ENCODE data around the gene ATPAF2.

The ATPAF2 gene

GRCh38 chr17:18038861-18039534 lies at the start of gene ATPAF2, which contains the start of gene GID4:
Gene ATPAF2, minus strand, starts transcription at chr17:18039168. Its CDS starts 155 bp downstream, at chr17:18039013.
Gene GID4, plus strand, starts transcription at chr17:18039408. Its CDS starts 57 bp downstream, at chr17:18039465.
- Histone ChIP-seq H3K27ac (ENCODE audit: poor library complexity, severe bottlenecking) (peak within 1 kb of the TSS; percentile 45), H3K4me3 (ENCODE audit: severe bottlenecking) (peak within 1 kb of the TSS; percentile 58), H3K9me3 (ENCODE audit: severe bottlenecking) (no peaks in the 10 kb centered on the region), H3K4me1 (ENCODE audit: insufficient read depth, poor library complexity, severe bottlenecking) (no peaks in the 10 kb centered on the region), H3K36me3 (ENCODE audit: low read depth) (peaks cover 6% of the 10 kb centered on the region; the same call in 1 of the 2 replicates), H3K27me3 (ENCODE audit: insufficient read depth, poor library complexity, severe bottlenecking) (no peaks in the 10 kb centered on the region)
- ATAC-seq (ENCODE audit: low read depth) (peak; percentile 87), DNase-seq (ENCODE audit: low spot score) (peak; percentile 99)
- no peak for TF ChIP-seq CTCF (IDR thresholded peaks at IDR 0.05; ENCODE audit: poor library complexity, severe bottlenecking)

- TF ChIP-seq CTCF (IDR thresholded peaks at IDR 0.05; ENCODE audit: poor library complexity, severe bottlenecking), result no peak
- ATAC-seq (ENCODE audit: low read depth), result peak; percentile 96
- peaks cover 9% of the 10 kb centered on the region; the same call in 1 of the 2 replicates for H3K36me3 ChIP-seq (ENCODE audit: low read depth)
- no peaks in the 10 kb centered on the region for H3K9me3 ChIP-seq (ENCODE audit: severe bottlenecking)
- DNase-seq (ENCODE audit: low spot score), result peak; percentile 86
- H3K4me3 ChIP-seq (ENCODE audit: severe bottlenecking), result peak within 1 kb of the TSS; percentile 73
- peak within 1 kb of the TSS; percentile 18 for H3K27ac ChIP-seq (ENCODE audit: poor library complexity, severe bottlenecking)
- H3K4me1 ChIP-seq (ENCODE audit: insufficient read depth, poor library complexity, severe bottlenecking), result peaks cover 3% of the 10 kb centered on the region
- no peaks in the 10 kb centered on the region for H3K27me3 ChIP-seq (ENCODE audit: insufficient read depth, poor library complexity, severe bottlenecking)
Measured at GRCh38 chr17:18087610-18088491, 48.9 kb upstream of the ATPAF2 start, which contains the start of gene DRG2. Gene DRG2, plus strand, starts transcription at chr17:18087948. Its CDS starts 76 bp downstream, at chr17:18088024.

GRCh38 chr17:18084256-18084655 lies 45.3 kb upstream of the ATPAF2 start:
- H3K36me3 ChIP-seq (ENCODE audit: low read depth), result no peaks in the 10 kb centered on the region
- no peaks in the 10 kb centered on the region for H3K27me3 ChIP-seq (ENCODE audit: insufficient read depth, poor library complexity, severe bottlenecking)
- H3K4me3 ChIP-seq (ENCODE audit: severe bottlenecking), result no peak overlapping the region
- DNase-seq (ENCODE audit: low spot score) (no peak), ATAC-seq (ENCODE audit: low read depth) (no peak)
- no peaks in the 10 kb centered on the region for H3K9me3 ChIP-seq (ENCODE audit: severe bottlenecking)
- TF ChIP-seq CTCF (IDR thresholded peaks at IDR 0.05; ENCODE audit: poor library complexity, severe bottlenecking), result no peak
- H3K27ac ChIP-seq (ENCODE audit: poor library complexity, severe bottlenecking), result no peak overlapping the region
- peaks cover 3% of the 10 kb centered on the region for H3K4me1 ChIP-seq (ENCODE audit: insufficient read depth, poor library complexity, severe bottlenecking)

GRCh38 chr17:18079543-18079942 lies 40.6 kb upstream of the ATPAF2 start:
- no peak for ATAC-seq (ENCODE audit: low read depth)
- Histone ChIP-seq H3K4me3 (ENCODE audit: severe bottlenecking) (no peak overlapping the region), H3K27me3 (ENCODE audit: insufficient read depth, poor library complexity, severe bottlenecking) (no peaks in the 10 kb centered on the region)

More at GRCh38 chr17:18079543-18079942, 40.6 kb upstream of the ATPAF2 start:
- no peaks in the 10 kb centered on the region for H3K9me3 ChIP-seq (ENCODE audit: severe bottlenecking)
- H3K4me1 ChIP-seq (ENCODE audit: insufficient read depth, poor library complexity, severe bottlenecking), result no peaks in the 10 kb centered on the region
- no peaks in the 10 kb centered on the region for H3K36me3 ChIP-seq (ENCODE audit: low read depth)
- DNase-seq (ENCODE audit: low spot score), result no peak
- no peak overlapping the region for H3K27ac ChIP-seq (ENCODE audit: poor library complexity, severe bottlenecking)
- TF ChIP-seq CTCF (IDR thresholded peaks at IDR 0.05; ENCODE audit: poor library complexity, severe bottlenecking), result no peak

Measured in RWPE2 (cell line).